ENCODE measurements around the gene GPR21.

Gene GPR21

GRCh38 chr9:123033352-123033751 is at the start of gene GPR21:
Gene GPR21, plus strand, starts transcription at chr9:123033667. Its CDS starts 900 bp downstream, at chr9:123034567.
- FAIRE-seq (no peak), DNase-seq (ENCODE audit: low spot score) (no peak)

- no peak for FAIRE-seq
- no peak for DNase-seq (ENCODE audit: low spot score)
These were observed 47.5 kb upstream of the GPR21 start for GRCh38 chr9:122986010-122986409.

- DNase-seq (ENCODE audit: low spot score) (no peak), FAIRE-seq (no peak)
These were observed 45.3 kb upstream of the GPR21 start for GRCh38 chr9:122988141-122988540.

- DNase-seq (ENCODE audit: low spot score) (no peak), FAIRE-seq (no peak)
These were observed 44.4 kb upstream of the GPR21 start for GRCh38 chr9:122988920-122989621.

- peak; percentile 45 for DNase-seq (ENCODE audit: low spot score)
- no peak for FAIRE-seq
These were observed 42.1 kb upstream of the GPR21 start for GRCh38 chr9:122991370-122991830.

- DNase-seq (ENCODE audit: low spot score), result no peak
- FAIRE-seq, result no peak
These were observed 36.9 kb upstream of the GPR21 start for GRCh38 chr9:122996586-122996985.

GRCh38 chr9:122998448-122998847 is 35.0 kb upstream of the GPR21 start:
- no peak for DNase-seq (ENCODE audit: low spot score)
- FAIRE-seq, result no peak

GRCh38 chr9:123000371-123001068 is 32.9 kb upstream of the GPR21 start:
- DNase-seq (ENCODE audit: low spot score) (no peak), FAIRE-seq (no peak)

GRCh38 chr9:123002754-123003153 is 30.7 kb upstream of the GPR21 start:
- FAIRE-seq (no peak), DNase-seq (ENCODE audit: low spot score) (no peak)

GRCh38 chr9:123003466-123003865 is 30.0 kb upstream of the GPR21 start:
- DNase-seq (ENCODE audit: low spot score), result no peak
- FAIRE-seq, result no peak

GRCh38 chr9:123005964-123006363 is 27.5 kb upstream of the GPR21 start:
- FAIRE-seq, result no peak
- DNase-seq (ENCODE audit: low spot score), result no peak

GRCh38 chr9:123007269-123007668 is 26.2 kb upstream of the GPR21 start:
- FAIRE-seq (no peak), DNase-seq (ENCODE audit: low spot score) (no peak)

GRCh38 chr9:123008909-123009308 is 24.6 kb upstream of the GPR21 start:
- FAIRE-seq, result no peak
- no peak for DNase-seq (ENCODE audit: low spot score)

GRCh38 chr9:123011380-123011779 is 22.1 kb upstream of the GPR21 start:
- DNase-seq (ENCODE audit: low spot score) (no peak), FAIRE-seq (no peak)

GRCh38 chr9:123011878-123012528 is 21.5 kb upstream of the GPR21 start:
- DNase-seq (ENCODE audit: low spot score) (no peak), FAIRE-seq (no peak)

- no peak for FAIRE-seq
These were observed 16.8 kb upstream of the GPR21 start for GRCh38 chr9:123016631-123017030.

GRCh38 chr9:123020796-123021195 is 12.7 kb upstream of the GPR21 start:
- FAIRE-seq (no peak), DNase-seq (ENCODE audit: low spot score) (no peak)

More at GRCh38 chr9:123016631-123017030, 16.8 kb upstream of the GPR21 start:
- DNase-seq (ENCODE audit: low spot score), result no peak

- no peak for DNase-seq (ENCODE audit: low spot score)
- no peak for FAIRE-seq
These were observed 7.0 kb upstream of the GPR21 start for GRCh38 chr9:123026425-123026824.

- no peak for FAIRE-seq
- no peak for DNase-seq (ENCODE audit: low spot score)
These were observed 6.0 kb upstream of the GPR21 start for GRCh38 chr9:123027517-123027916.

- FAIRE-seq (no peak), DNase-seq (ENCODE audit: low spot score) (no peak)
These were observed 5.3 kb upstream of the GPR21 start for GRCh38 chr9:123028136-123028535.

GRCh38 chr9:123028973-123029372 is 4.5 kb upstream of the GPR21 start:
- DNase-seq (ENCODE audit: low spot score) (no peak), FAIRE-seq (no peak)

- FAIRE-seq, result no peak
These were observed 1.5 kb upstream of the GPR21 start for GRCh38 chr9:123031963-123032362.

More at GRCh38 chr9:123031963-123032362, 1.5 kb upstream of the GPR21 start:
- no peak for DNase-seq (ENCODE audit: low spot score)

Data from urothelium cell line (cell line).